ENCODE results near the gene MT3. TPM values are rescaled to one million over a fixed set of nuclear protein-coding genes. Genes with fewer than 3 reads are reported as not detected.
A peak's percentile ranks its signal among the peaks of the same experiment; 100 is the strongest.

Gene MT3
- polyA plus RNA-seq, 1 of the 3 experiments (the other 2 are of a cell fraction) = 0.43 TPM

DNA sequence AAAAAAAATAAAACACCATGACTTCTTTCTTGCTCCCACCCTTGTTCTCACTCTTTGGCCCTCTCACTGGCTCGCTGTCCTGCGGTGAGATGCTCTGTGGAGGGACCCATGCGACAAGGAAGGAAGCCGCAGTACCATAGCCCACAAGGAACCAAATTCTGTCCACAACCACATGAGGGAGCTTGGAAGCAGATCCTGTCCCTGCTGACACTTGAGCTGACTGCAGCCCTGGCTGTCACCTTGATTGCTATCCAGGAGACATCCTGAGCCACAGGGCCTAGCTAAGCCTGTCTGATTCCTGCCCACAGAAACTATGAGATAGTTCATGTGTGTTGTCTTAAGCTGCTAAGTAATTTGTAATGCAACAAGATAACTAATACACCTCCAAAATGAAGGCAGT lies 14.3 kb downstream of the MT3 start:
- no peaks in the 10 kb centered on the region for H3K9me2 ChIP-seq
- POLR2A ChIA-PET = interaction anchor here (0.6 kb wide), 1 partner anchor 58 kb away, joined by 4 read pairs; no protein-coding TSS in a partner anchor
- no peak overlapping the region for H3K9ac ChIP-seq
- no peaks in the 10 kb centered on the region for H3K27me3 ChIP-seq (ENCODE audit: insufficient read depth)
- no peak overlapping the region for H3K4me3 ChIP-seq (ENCODE audit: low read depth in 2 of 2, low read length in 1 of 2)
- no peak overlapping the region for H3K27ac ChIP-seq (ENCODE audit: low read depth in 2 of 2, low read length in 1 of 2)
- no peak overlapping the region for H3K4me2 ChIP-seq
- H3F3A ChIP-seq (replicated peaks; ENCODE audit: insufficient read depth) = peaks cover 33% of the 10 kb centered on the region
- TF ChIP-seq TEAD4 (IDR thresholded peaks at IDR 0.05; ENCODE audit: borderline replicate concordance, insufficient read depth) (no peak), YY1 (IDR thresholded peaks at IDR 0.05; ENCODE audit: low read depth) (no peak), NRF1 (IDR thresholded peaks at IDR 0.05; ENCODE audit: low read depth, low read length) (no peak), TAF1 (IDR thresholded peaks at IDR 0.05; ENCODE audit: borderline replicate concordance, low read depth, low read length) (no peak), GABPA (IDR thresholded peaks at IDR 0.05; ENCODE audit: low read depth) (no peak), RCOR1 (IDR thresholded peaks at IDR 0.05; ENCODE audit: low read length) (no peak), FOSL2 (IDR thresholded peaks at IDR 0.05; ENCODE audit: borderline replicate concordance, low read depth) (no peak), RXRA (IDR thresholded peaks at IDR 0.05; ENCODE audit: borderline replicate concordance, low read depth) (no peak), SMC3 (IDR thresholded peaks at IDR 0.05; ENCODE audit: low read depth, low read length) (peak; percentile 75), RAD21 (IDR thresholded peaks at IDR 0.05; ENCODE audit: low read length) (peak; percentile 73), JUND (IDR thresholded peaks at IDR 0.05) (no peak), ELF1 (IDR thresholded peaks at IDR 0.05) (no peak), RFX5 (IDR thresholded peaks at IDR 0.05; ENCODE audit: low read length) (no peak), MXI1 (IDR thresholded peaks at IDR 0.05; ENCODE audit: low read depth, low read length) (no peak), TCF12 (IDR thresholded peaks at IDR 0.05) (no peak), POLR2AphosphoS5 (IDR thresholded peaks at IDR 0.05; ENCODE audit: low read depth, low read length) (no peak), EP300 (IDR thresholded peaks at IDR 0.05; ENCODE audit: borderline replicate concordance in 1 of 2, low read depth in 1 of 2, low read length in 1 of 2) (no peak), FOXJ3 (CRISPR knock-in tag; IDR thresholded peaks at IDR 0.05) (no peak), MEF2A (IDR thresholded peaks at IDR 0.05; ENCODE audit: borderline replicate concordance, low read depth) (no peak), SIN3A (IDR thresholded peaks at IDR 0.05; ENCODE audit: borderline replicate concordance, low read depth, low read length) (no peak)
- TF ChIP-seq, protein P1, sequence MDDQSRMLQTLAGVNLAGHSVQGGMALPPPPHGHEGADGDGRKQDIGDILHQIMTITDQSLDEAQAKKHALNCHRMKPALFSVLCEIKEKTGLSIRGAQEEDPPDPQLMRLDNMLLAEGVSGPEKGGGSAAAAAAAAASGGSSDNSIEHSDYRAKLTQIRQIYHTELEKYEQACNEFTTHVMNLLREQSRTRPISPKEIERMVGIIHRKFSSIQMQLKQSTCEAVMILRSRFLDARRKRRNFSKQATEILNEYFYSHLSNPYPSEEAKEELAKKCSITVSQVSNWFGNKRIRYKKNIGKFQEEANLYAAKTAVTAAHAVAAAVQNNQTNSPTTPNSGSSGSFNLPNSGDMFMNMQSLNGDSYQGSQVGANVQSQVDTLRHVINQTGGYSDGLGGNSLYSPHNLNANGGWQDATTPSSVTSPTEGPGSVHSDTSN (IDR thresholded peaks at IDR 0.05) = no peak
- TF ChIP-seq, protein P2, sequence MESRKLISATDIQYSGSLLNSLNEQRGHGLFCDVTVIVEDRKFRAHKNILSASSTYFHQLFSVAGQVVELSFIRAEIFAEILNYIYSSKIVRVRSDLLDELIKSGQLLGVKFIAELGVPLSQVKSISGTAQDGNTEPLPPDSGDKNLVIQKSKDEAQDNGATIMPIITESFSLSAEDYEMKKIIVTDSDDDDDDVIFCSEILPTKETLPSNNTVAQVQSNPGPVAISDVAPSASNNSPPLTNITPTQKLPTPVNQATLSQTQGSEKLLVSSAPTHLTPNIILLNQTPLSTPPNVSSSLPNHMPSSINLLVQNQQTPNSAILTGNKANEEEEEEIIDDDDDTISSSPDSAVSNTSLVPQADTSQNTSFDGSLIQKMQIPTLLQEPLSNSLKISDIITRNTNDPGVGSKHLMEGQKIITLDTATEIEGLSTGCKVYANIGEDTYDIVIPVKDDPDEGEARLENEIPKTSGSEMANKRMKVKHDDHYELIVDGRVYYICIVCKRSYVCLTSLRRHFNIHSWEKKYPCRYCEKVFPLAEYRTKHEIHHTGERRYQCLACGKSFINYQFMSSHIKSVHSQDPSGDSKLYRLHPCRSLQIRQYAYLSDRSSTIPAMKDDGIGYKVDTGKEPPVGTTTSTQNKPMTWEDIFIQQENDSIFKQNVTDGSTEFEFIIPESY (IDR thresholded peaks at IDR 0.05; ENCODE audit: borderline replicate concordance, low read depth) = no peak
- TF ChIP-seq, protein P3, sequence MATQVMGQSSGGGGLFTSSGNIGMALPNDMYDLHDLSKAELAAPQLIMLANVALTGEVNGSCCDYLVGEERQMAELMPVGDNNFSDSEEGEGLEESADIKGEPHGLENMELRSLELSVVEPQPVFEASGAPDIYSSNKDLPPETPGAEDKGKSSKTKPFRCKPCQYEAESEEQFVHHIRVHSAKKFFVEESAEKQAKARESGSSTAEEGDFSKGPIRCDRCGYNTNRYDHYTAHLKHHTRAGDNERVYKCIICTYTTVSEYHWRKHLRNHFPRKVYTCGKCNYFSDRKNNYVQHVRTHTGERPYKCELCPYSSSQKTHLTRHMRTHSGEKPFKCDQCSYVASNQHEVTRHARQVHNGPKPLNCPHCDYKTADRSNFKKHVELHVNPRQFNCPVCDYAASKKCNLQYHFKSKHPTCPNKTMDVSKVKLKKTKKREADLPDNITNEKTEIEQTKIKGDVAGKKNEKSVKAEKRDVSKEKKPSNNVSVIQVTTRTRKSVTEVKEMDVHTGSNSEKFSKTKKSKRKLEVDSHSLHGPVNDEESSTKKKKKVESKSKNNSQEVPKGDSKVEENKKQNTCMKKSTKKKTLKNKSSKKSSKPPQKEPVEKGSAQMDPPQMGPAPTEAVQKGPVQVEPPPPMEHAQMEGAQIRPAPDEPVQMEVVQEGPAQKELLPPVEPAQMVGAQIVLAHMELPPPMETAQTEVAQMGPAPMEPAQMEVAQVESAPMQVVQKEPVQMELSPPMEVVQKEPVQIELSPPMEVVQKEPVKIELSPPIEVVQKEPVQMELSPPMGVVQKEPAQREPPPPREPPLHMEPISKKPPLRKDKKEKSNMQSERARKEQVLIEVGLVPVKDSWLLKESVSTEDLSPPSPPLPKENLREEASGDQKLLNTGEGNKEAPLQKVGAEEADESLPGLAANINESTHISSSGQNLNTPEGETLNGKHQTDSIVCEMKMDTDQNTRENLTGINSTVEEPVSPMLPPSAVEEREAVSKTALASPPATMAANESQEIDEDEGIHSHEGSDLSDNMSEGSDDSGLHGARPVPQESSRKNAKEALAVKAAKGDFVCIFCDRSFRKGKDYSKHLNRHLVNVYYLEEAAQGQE (IDR thresholded peaks at IDR 0.05; ENCODE audit: low read depth, low read length) = no peak
- TF ChIP-seq, protein P4, sequence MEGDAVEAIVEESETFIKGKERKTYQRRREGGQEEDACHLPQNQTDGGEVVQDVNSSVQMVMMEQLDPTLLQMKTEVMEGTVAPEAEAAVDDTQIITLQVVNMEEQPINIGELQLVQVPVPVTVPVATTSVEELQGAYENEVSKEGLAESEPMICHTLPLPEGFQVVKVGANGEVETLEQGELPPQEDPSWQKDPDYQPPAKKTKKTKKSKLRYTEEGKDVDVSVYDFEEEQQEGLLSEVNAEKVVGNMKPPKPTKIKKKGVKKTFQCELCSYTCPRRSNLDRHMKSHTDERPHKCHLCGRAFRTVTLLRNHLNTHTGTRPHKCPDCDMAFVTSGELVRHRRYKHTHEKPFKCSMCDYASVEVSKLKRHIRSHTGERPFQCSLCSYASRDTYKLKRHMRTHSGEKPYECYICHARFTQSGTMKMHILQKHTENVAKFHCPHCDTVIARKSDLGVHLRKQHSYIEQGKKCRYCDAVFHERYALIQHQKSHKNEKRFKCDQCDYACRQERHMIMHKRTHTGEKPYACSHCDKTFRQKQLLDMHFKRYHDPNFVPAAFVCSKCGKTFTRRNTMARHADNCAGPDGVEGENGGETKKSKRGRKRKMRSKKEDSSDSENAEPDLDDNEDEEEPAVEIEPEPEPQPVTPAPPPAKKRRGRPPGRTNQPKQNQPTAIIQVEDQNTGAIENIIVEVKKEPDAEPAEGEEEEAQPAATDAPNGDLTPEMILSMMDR (IDR thresholded peaks at IDR 0.05) = peak; percentile 55
- TF ChIP-seq, protein P5, sequence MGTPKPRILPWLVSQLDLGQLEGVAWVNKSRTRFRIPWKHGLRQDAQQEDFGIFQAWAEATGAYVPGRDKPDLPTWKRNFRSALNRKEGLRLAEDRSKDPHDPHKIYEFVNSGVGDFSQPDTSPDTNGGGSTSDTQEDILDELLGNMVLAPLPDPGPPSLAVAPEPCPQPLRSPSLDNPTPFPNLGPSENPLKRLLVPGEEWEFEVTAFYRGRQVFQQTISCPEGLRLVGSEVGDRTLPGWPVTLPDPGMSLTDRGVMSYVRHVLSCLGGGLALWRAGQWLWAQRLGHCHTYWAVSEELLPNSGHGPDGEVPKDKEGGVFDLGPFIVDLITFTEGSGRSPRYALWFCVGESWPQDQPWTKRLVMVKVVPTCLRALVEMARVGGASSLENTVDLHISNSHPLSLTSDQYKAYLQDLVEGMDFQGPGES (IDR thresholded peaks at IDR 0.05; ENCODE audit: low read depth, low read length) = no peak
- no peaks in the 10 kb centered on the region for H3K36me3 ChIP-seq (replicated peaks in 1 of 2; ENCODE audit: control insufficient read depth in 1 of 2, insufficient read depth in 2 of 2, low read length in 1 of 2)
- H3K4me1 ChIP-seq (ENCODE audit: control insufficient read depth in 1 of 2, insufficient read depth in 2 of 2, low read depth in 1 of 2, low read length in 1 of 2) = peaks cover 18 to 20% of the 10 kb centered on the region in 2 experiments; a peak in 3 of 4 replicates
- H3K79me2 ChIP-seq (ENCODE audit: insufficient read depth) = peaks cover 2% of the 10 kb centered on the region
- CTCF ChIA-PET = interaction anchor here (0.6 to 8.2 kb wide), 29 partner anchors 9 to 1139 kb away, joined by 3 to 138 read pairs (median 4); partner anchors contain the start of gene MT1X
- WGBS (ENCODE audit: low lambda C conversion rate) = 92% methylated on average over 4 of the region's 4 CpGs
- H4K20me1 ChIP-seq (ENCODE audit: insufficient read depth) = no peaks in the 10 kb centered on the region
- no peak overlapping the region for H2AFZ ChIP-seq (ENCODE audit: low read depth)
- no peaks in the 10 kb centered on the region for H3K9me3 ChIP-seq
- peak; percentile 67 for DNase-seq

All from SK-N-SH (cell line).